Breast epithelium (tissue), 3 donors: ENCODE results near the gene ZMIZ1.

ENCODE experiments used
- POLR2A ChIP-seq: fragments of 450-650 bp; IDR thresholded peaks from one replicate; pipeline ENCODE4 v1.6.1; 2016; ENCODE audit warnings: antibody characterized with exemption, mild to moderate bottlenecking, moderate library complexity
- POLR2AphosphoS5 ChIP-seq, 3 donors: sonication (generic); formaldehyde crosslinking; IDR thresholded peaks; one replicate each; pipeline ENCODE4 v1.6.1; 2017; ENCODE audit warnings: antibody characterized with exemption in 3 of 3
- TF ChIP-seq, protein P1 (sequence below), 3 donors: fragments of 450-650 bp; IDR thresholded peaks; one replicate each; pipeline ENCODE4 v1.5.1; 2016 to 2017; ENCODE audit warnings: antibody characterized with exemption in 3 of 3, mild to moderate bottlenecking in 3 of 3, moderate library complexity in 3 of 3

DNA sequence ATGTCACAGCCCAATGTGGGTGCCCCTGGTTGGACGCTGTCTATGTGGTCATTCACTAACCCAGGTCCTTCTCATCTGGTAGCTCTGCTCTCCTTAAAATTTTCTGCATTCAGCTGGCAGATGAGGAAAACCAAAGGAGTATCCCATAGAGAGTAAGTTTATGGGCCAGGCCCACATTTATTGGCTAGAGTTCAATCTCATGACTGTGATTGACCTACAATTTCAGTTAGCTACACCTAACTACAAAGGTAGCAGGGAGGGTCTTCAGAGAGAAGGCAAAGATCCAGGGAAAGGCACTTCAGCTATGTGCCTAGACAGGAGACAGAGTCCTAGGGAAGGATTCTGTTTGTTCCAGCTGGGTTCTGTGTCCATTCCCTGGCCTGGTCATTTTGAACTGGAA, 254.8 kb downstream of the ZMIZ1 start:
- TF ChIP-seq, protein P1, sequence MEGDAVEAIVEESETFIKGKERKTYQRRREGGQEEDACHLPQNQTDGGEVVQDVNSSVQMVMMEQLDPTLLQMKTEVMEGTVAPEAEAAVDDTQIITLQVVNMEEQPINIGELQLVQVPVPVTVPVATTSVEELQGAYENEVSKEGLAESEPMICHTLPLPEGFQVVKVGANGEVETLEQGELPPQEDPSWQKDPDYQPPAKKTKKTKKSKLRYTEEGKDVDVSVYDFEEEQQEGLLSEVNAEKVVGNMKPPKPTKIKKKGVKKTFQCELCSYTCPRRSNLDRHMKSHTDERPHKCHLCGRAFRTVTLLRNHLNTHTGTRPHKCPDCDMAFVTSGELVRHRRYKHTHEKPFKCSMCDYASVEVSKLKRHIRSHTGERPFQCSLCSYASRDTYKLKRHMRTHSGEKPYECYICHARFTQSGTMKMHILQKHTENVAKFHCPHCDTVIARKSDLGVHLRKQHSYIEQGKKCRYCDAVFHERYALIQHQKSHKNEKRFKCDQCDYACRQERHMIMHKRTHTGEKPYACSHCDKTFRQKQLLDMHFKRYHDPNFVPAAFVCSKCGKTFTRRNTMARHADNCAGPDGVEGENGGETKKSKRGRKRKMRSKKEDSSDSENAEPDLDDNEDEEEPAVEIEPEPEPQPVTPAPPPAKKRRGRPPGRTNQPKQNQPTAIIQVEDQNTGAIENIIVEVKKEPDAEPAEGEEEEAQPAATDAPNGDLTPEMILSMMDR (IDR thresholded peaks at IDR 0.05): no peak
- TF ChIP-seq POLR2A (no peak), POLR2AphosphoS5 (IDR thresholded peaks at IDR 0.05) (no peak)
